Transverse colon (tissue), 4 donors: ENCODE results near the gene NEU1.
"Not testable (repeated sequence)": the region's sequence is repeated elsewhere in the genome, so short reads cannot be mapped to it uniquely, and the experiment has no call there.

ENCODE experiments used
- CTCF ChIP-seq, 5 experiments: fragments of 200-600 bp in 3 of 5; fragments of 450-650 bp in 2 of 5; sonication (generic) in 3 of 5; IDR thresholded peaks; 1 replicate in 2 of 5; 2 replicates in 3 of 5; pipeline ENCODE4 v1.5.1; 2016 to 2017; ENCODE audit warnings: antibody characterized with exemption in 5 of 5, inconsistent platforms in 3 of 5, mild to moderate bottlenecking in 2 of 5, moderate library complexity in 1 of 5
- POLR2AphosphoS5 ChIP-seq, 3 donors: sonication (generic); formaldehyde crosslinking; IDR thresholded peaks; one replicate each; pipeline ENCODE4 v1.6.1; 2016; ENCODE audit warnings: antibody characterized with exemption in 3 of 3

- TF ChIP-seq CTCF, POLR2AphosphoS5 (IDR thresholded peaks at IDR 0.05): not testable (repeated sequence)
Observed at GRCh38 chr6:31864123-31864562, 1.5 kb upstream of the NEU1 start.
